ENCODE data around the gene SH3PXD2B.
"Not testable (repeated sequence)": the region's sequence is repeated elsewhere in the genome, so short reads cannot be mapped to it uniquely, and the experiment has no call there.

Gene SH3PXD2B

GRCh38 chr5:172420235-172420939, 33.9 kb downstream of the SH3PXD2B start:
- peak in 48 of 58 donors; percentile 20 to 91 (median 56) for DNase-seq

- peak in 1 of 58 donors; percentile 24 for DNase-seq
Measured at GRCh38 chr5:172418862-172419814, 35.2 kb downstream of the SH3PXD2B start.

- peak in 47 of 58 donors; percentile 36 to 87 (median 61) for DNase-seq
Measured at GRCh38 chr5:172417983-172418630, 36.2 kb downstream of the SH3PXD2B start.

GRCh38 chr5:172417130-172417841, 37.0 kb downstream of the SH3PXD2B start:
- DNase-seq: peak in 4 of 58 donors; percentile 11 to 57 (median 30)

GRCh38 chr5:172415362-172416275, 38.7 kb downstream of the SH3PXD2B start:
- no peak for DNase-seq

GRCh38 chr5:172414531-172415361, 39.6 kb downstream of the SH3PXD2B start:
- DNase-seq: peak in 20 of 58 donors; percentile 16 to 65 (median 42)

GRCh38 chr5:172413601-172414171, 40.6 kb downstream of the SH3PXD2B start:
- DNase-seq: no peak

GRCh38 chr5:172412724-172413286, 41.5 kb downstream of the SH3PXD2B start:
- DNase-seq: peak in 22 of 58 donors; percentile 15 to 71 (median 46)

GRCh38 chr5:172411484-172412072, 42.7 kb downstream of the SH3PXD2B start:
- DNase-seq: peak in 2 of 58 donors; percentile 23 to 24

- DNase-seq: no peak
Measured at GRCh38 chr5:172410662-172411483, 43.5 kb downstream of the SH3PXD2B start.

GRCh38 chr5:172410160-172410559, 44.2 kb downstream of the SH3PXD2B start:
- DNase-seq: no peak

GRCh38 chr5:172409477-172409876, 44.8 kb downstream of the SH3PXD2B start:
- DNase-seq: not testable (repeated sequence)

- DNase-seq: peak in 1 of 58 donors; percentile 32
Measured at GRCh38 chr5:172407822-172408221, 46.5 kb downstream of the SH3PXD2B start.

- peak in 2 of 58 donors; percentile 13 to 65 for DNase-seq
Measured at GRCh38 chr5:172407241-172407691, 47.1 kb downstream of the SH3PXD2B start.

GRCh38 chr5:172405226-172406107, 48.9 kb downstream of the SH3PXD2B start:
- DNase-seq: no peak

All from anterior cingulate cortex (tissue), 58 donors.